ENCODE measurements around the gene FNIP1.
"Not testable (repeated sequence)": the region's sequence is repeated elsewhere in the genome, so short reads cannot be mapped to it uniquely, and the experiment has no call there.

The FNIP1 gene

DNA sequence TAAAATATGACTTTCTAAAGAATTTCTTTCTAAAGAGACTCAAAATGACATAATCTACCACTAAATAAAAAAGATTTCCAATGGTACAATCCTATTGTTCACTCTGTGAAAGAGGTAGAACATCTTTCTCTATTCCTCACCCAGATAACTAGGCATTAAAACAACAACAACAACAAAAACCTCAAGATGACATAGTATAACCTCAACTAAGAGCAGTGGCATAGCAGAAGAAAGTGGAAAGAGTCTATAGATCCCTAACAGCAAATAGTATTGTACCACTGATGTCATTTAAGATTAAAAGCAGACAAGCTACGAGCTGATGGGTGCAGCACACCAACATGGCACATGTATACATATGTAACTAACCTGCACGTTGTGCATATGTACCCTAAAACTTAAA is 191.7 kb downstream of the FNIP1 start:
- DNase-seq = no peak

DNA sequence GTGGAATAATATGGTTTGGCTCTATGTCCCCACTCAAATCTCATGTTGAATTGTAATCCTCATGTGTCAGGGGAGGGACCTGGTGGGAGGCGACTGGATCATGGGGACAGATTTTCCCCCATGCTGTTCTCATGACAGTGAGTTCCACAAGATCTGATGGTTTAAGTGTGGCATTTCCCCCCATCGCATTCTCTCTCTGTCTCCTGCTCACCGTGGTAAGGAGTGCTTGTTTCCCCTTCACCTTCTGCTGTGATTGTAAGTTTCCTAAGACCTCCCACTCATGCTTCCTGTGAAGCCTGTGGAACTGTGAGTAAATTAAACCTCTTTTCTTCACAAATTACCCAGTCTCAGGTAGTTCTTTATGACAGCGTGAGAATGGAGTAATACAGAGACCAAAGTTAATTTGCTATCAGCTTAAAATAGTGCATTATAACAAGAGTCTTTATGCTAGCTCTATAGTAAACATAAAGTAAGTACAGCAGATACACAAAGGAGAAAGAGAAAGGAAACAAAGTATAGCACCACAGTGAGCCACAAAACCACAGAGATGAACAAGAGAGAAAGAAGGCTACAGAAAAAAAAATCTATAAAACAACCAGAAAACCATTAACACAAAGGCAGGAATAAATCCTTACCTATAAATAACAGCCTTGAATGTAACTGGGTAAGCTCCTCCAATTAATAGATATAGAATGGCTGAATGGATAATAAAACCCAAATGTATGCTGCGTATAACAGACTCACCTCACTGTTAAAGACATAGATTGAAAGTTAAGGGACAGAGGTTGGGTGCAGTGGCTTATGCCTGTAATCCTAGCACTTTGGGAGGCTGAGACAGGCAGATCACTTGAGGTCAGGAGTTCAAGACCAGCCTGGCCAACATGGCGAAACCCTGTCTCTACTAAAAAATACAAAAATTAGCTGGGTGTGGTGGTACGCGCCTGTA is 201.5 kb downstream of the FNIP1 start:
- DNase-seq = no peak

DNA sequence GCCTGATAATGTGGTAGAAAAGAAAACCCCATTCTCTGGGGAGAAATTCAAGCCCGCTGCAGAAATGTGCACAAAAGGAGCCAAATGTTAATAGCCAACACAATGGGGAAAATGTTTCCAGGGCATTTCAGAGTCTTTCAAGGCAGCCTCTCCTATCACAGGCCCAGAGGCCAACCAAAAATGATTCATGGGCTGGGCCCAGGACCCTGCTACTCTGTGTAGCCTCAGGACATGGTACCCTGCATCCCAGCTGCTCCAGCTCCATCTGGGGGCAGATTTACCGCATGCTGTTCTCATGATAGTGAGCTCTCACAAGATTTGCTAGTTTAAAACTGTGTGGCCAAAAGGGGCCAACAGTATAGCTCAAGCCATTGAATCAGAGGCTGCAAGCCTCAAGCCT is 202.9 kb downstream of the FNIP1 start:
- DNase-seq = no peak

DNA sequence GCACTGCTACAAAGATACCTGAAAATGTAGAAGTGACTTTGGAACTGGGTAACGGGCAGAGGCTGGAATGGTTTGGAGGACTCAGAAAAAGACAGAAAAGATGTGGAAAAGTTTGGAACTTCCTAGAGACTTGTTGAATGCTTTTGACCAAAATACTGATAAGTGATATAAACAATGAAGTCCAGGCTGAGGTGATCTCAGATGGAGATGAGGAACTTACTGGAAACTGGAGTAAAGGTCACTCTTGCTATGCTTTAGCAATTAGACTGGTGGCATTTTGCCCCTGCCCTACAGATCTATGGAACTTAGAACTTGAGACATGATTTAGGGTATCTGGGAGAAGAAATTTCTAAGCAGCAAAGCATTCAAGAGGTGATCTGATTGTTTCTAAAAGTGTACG is 203.4 kb downstream of the FNIP1 start:
- not testable (repeated sequence) for DNase-seq
